ENCODE measurements around the gene SRPK2.
"Not testable (repeated sequence)": the region's sequence is repeated elsewhere in the genome, so short reads cannot be mapped to it uniquely, and the experiment has no call there.

The SRPK2 gene

DNA sequence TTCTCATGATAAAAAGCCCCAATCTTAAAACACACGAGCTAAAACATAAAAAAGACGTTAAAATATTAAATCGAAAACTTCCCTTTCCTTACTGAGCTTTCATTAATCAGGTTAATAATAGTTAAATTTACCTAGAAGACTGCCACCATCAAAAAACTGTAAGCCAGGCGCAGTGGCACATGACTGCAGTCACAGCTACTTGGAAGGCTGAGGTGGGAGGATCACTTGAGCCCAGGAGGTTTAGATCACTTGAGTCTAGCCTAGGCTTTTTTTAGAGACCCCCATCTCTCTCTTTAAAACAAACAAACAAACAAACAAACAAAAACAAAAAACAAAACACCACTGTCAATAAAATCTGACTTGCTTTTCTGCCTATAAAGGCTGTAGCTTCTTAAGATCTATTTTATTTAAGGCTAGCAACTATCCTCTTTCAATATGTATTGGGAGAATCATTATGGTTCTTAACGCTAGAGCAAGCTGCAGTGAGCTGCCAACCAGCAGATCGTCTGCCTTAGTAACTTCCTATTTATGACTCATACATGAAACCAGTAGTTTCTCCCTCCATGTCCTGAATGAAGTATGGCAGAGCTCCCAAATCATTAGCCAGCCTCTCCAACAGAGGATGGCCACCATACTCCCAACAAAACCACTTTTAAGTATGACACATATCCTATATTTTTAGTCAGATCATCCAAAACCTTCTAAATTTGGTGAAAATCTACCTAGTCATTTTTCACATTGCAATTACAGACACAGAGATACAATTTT, 163.7 kb downstream of the SRPK2 start:
- peak; percentile 79 for ATAC-seq
- DNase-seq, result no peak

DNA sequence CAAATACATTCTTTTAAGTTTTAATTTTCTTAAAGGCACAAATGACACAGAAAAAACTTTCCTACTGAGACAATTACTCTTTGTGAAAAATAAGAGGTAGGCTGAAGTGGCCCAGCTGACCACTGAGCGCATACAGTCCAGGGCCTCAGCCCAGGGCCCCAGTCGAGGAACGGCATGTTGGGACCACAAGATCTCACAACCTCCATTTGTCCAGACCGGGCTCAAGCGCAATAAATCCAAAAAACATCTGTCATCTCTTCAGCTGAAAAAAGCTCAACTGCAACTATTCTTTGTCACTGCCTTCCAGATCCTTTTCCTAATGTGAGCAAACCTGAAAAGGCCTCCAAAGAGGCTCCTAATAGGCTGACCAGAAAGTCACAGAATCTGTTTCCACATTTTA, 165.8 kb downstream of the SRPK2 start:
- DNase-seq, result no peak
- no peak for ATAC-seq

GRCh38 chr7:105219771-105220160, 169.0 kb downstream of the SRPK2 start:
- ATAC-seq (no peak), DNase-seq (no peak)

DNA sequence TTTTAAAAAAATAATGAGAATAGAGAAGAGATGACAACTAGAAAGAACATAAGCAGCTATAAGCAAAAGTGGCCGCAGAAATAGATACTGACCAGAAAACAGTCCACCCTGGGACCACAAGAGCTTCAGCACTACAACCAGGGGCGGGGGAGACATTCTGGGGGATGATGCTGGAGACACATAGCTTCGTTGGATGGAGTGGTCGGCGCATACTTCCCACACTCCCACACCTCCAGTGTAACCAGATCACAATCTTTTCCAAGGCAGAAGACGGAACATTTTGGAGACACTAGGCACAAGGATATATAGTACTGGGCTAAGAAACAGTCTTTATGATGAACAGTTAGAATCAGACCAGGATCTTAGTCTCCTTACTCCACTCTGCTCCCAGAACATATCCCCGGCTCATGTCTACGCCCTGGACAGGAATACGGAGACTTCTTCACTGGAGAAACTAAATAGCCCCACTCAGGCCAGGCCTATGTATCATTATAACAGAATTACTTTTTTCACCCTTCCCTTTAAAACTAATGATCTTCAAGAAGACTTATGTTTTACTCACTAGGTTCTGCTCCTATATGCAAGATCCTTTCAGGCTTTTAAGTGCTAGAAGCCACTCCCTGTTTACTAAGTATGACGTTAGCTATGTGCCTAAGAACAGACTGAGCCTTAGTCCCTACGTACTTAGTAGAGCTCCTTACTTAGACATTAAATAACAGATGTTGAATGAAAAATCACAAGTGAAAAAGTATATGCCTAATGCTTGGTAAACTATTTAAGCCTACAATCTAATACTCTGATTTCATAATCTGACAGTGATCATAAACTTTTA, 169.6 kb downstream of the SRPK2 start:
- no peak for ATAC-seq
- DNase-seq, result no peak

GRCh38 chr7:105218215-105218614, 170.5 kb downstream of the SRPK2 start:
- ATAC-seq (no peak), DNase-seq (no peak)

- ATAC-seq, result no peak
Measured at GRCh38 chr7:105216786-105217185, 171.9 kb downstream of the SRPK2 start.

DNA sequence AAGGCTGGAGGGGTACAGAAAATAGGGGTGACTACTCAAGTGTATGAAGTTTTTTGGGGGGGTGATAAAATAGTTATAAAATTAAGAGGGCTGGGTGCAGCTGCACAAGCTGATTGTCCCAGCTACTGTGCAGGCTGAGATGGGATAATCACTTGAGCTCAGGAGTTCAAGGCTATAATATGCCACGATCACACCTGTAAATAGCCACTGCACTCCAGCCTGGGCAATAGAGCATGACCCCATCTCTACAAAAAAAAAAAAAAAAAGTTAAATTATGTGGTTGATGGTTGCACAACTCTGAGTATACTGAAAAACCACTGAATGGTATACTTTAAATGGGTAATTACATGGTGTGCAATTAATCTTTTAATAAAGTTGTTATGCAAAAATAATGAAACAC, 172.9 kb downstream of the SRPK2 start:
- no peak for DNase-seq
- no peak for ATAC-seq

More at GRCh38 chr7:105216786-105217185, 171.9 kb downstream of the SRPK2 start:
- no peak for DNase-seq

DNA sequence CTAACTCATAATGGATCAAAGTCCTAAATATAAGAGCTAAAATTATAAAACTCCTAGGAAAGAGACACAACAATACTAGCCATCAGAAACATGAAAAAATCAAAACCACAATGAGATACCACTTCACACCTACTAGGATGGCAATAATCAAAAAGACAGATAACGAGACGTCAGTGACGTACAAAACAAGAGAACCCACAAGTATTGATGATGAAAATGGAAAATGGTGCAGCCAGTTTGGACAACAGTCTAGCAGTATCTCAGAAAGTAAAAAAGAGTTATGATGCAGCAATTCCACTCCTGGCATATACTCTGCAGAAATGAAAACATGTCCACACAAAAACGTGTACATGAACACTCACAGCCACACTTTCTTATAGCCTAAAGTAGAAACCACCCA, 173.5 kb downstream of the SRPK2 start:
- ATAC-seq (peak; percentile 14), DNase-seq (no peak)

GRCh38 chr7:105213611-105214010, 175.1 kb downstream of the SRPK2 start:
- DNase-seq, result no peak

DNA sequence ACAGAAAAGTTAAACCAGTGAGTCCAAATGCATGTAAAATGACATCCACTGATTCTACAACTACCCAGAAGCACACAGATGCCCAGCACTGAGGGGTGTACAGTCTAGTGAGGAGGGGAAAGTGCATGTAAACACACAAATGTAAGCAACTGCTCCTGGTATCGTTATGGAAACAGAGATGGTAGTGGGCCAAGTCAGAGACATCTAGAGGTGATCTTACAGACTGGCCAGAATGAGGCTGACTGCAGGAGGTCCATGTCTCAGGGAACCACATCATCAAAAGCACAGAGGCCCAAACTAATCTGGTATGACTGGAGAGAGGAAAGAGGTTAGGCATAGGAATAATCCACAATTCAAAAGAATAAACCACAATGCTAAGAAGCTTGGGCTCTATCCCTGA, 176.5 kb downstream of the SRPK2 start:
- DNase-seq, result no peak
- ATAC-seq, result no peak

More at GRCh38 chr7:105213611-105214010, 175.1 kb downstream of the SRPK2 start:
- ATAC-seq, result no peak

- DNase-seq (no peak), ATAC-seq (no peak)
Measured at GRCh38 chr7:105210721-105211205, 178.0 kb downstream of the SRPK2 start.

- no peak for DNase-seq
- ATAC-seq, result no peak
Measured at GRCh38 chr7:105209870-105210269, 178.9 kb downstream of the SRPK2 start.

- DNase-seq, result no peak
- ATAC-seq, result no peak
Measured at GRCh38 chr7:105209433-105209832, 179.3 kb downstream of the SRPK2 start.

DNA sequence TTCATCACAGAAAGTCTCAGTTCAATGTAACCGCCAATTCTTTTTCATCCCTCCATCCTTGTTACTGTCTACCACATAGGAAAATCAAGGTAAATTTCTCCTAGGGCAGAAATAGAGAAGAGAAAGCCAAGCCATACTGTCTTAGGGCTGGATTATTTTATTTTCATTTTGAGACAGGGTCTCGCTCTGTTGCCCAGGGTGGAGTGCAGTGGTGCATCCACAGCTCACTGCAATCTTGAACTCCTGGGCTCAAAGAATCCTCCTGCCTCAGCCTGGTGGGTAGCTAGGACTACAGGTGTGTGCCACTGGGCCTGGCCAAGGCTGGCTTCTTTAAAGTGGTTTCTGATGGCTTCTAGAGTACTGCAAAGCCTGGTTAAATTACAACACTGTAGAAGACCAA, 181.7 kb downstream of the SRPK2 start:
- no peak for DNase-seq
- no peak for ATAC-seq

DNA sequence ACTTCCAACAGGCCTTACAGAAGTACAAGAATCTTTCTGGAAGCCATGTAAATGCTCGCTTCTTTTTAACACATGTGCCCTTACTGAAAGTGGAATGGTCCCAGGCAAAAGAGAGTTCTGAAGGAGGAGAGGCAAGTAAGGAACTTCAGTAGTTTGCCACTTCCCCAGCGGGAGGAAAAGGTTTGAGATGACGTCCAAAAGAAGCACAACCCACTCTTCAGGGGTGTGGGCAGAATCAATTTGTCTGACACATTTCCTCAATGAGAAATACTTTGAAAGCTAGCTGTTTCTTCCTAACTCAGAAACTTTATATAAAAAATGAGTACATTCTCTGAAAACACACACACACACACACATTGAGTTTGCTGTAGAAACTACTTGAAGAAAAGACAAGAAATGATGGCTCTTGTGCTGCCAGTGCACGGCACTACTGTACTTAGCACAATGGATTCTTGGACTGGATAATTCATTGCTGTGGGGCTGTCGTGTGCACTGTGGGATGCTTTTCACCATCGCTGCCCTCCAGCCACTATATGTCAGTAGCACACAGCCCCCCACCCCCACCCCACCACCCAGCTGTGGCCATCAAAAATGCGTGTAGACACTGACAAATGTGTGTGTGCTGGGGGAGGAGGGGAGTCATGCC, 183.0 kb downstream of the SRPK2 start:
- ATAC-seq (peak; percentile 83), DNase-seq (peak; percentile 26)

GRCh38 chr7:105204953-105205352, 183.8 kb downstream of the SRPK2 start:
- ATAC-seq, result peak; percentile 33
- DNase-seq, result no peak

DNA sequence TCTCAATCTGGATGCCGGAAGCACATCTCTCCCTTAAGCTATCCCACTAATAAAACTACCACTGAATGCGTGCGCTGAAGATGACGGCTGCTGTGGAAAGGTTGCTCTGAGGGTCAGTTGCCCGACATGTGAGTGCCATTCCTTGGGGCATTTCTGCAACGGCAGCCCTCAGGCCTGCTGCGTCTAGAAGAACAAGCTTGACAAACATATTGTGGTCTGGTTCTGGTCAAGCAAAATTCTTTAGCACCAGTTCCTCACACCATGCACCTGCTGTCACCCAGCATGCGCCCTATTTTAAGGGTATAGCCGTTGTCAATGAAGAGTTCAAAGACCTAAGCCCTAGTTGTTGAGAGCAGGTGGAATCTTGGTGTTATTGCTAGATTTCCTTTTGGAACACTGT, 184.2 kb downstream of the SRPK2 start:
- DNase-seq, result no peak

DNA sequence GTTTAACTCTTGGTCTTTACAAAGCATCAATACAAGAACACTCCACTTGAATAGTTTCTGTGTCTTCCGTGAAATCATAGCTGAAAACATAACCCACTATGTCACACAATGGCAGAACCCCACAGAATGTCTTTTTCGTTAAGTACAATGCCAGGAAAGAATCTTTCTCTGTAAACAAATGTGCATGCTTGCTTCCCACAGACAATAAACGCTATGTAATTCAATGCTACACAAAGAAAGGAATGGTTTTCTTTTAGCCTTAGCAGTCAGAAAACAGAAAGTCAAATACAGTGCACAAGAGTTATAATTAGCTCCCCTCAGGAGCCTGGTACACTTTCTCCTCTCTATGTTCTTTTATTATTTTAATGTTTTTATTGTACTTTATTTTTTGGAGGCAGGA, 186.1 kb downstream of the SRPK2 start:
- ATAC-seq, result no peak
- no peak for DNase-seq

More for the DNA sequence above, 184.2 kb downstream of the SRPK2 start:
- no peak for ATAC-seq

DNA sequence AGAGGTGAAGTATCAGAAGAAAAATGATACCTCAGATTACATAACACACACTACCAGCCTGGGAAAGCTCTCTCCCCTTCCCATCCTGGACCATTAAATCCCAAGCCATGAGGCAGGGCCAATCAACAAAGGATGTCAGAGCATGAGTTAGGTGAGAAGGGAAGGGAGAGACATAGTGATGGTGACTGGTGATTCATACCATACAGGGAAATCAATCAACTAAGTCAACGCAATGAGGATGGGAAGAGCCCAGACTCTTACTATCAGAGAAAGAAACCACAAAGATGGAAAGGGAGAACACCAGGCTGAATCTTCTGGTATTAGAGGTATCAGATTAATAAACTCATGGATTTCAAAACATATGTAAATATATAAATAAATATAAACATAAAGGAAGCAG, 189.3 kb downstream of the SRPK2 start:
- ATAC-seq (no peak), DNase-seq (no peak)

- no peak for ATAC-seq
- DNase-seq, result no peak
Measured at GRCh38 chr7:105198223-105198622, 190.5 kb downstream of the SRPK2 start.

- ATAC-seq, result no peak
- no peak for DNase-seq
Measured at GRCh38 chr7:105196473-105196872, 192.2 kb downstream of the SRPK2 start.

DNA sequence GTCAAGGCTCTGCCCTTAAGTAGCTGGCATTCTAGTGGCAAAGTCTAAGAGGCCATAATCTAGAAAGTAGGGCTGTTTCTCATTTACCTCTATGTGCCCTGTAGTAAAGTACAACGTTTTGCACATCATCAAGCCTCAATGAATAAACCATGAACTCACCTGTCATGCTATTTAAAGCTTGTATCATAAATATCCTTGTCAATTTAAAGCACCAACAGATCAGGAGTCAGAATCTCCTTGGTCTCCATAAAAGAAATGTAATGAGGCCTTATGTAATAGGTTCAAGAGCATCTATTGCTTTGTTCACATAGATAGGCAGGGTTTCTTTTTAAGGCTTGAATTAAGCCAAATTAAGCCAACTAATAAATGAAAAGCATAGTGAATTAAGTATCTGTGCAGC, 192.8 kb downstream of the SRPK2 start:
- DNase-seq (no peak), ATAC-seq (no peak)

DNA sequence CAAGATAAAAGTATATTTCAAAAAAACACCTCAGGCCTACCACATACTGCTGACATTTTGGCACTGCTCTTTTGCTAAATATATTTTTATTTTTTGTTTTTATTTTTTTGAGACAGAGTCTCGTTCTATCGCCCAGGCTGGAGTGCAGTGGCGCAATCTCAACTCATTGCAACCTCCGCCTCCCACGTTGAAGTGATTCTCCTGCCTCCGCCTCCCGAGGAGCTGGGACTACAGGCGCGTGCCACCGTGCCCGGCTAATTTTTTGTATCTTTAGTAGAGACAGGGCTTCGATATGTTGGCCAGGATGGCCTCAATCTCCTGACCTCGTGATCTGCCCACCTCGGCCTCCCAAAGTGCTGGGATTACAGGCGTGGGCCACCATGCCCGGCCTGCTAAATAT, 193.8 kb downstream of the SRPK2 start:
- DNase-seq, ATAC-seq: not testable (repeated sequence)
